Glutamatergic neuron (in vitro differentiated cells): ENCODE measurements around the gene PFAS. TPM values are rescaled to one million over a fixed set of nuclear protein-coding genes. Genes with fewer than 3 reads are reported as not detected.

Experiments used
- DNase-seq: peaks from one replicate; pipeline ENCODE4 v3.0.0; 2022
- H3K27ac Mint-ChIP-seq: one replicate; pipeline ENCODE4 v1.8.0; 2020; ENCODE audit warnings: mild to moderate bottlenecking, mixed read lengths, inconsistent platforms; ENCODE audit not compliant: unreplicated experiment
- H3K27me3 Mint-ChIP-seq: one replicate; pipeline ENCODE4 v1.8.0; 2020; ENCODE audit warnings: mild to moderate bottlenecking, moderate library complexity, mixed read lengths, inconsistent platforms; ENCODE audit not compliant: unreplicated experiment
- H3K36me3 Mint-ChIP-seq: one replicate; pipeline ENCODE4 v1.8.0; 2020; ENCODE audit warnings: mild to moderate bottlenecking, mixed read lengths, inconsistent platforms; ENCODE audit not compliant: unreplicated experiment
- H3K4me1 Mint-ChIP-seq: one replicate; pipeline ENCODE4 v1.8.0; 2020; ENCODE audit warnings: mild to moderate bottlenecking, low read depth, mixed read lengths, inconsistent platforms; ENCODE audit not compliant: unreplicated experiment
- H3K4me3 Mint-ChIP-seq: one replicate; pipeline ENCODE4 v1.8.0; 2020; ENCODE audit warnings: mild to moderate bottlenecking, mixed read lengths, inconsistent platforms; ENCODE audit not compliant: unreplicated experiment
- H3K9me3 Mint-ChIP-seq: one replicate; pipeline ENCODE4 v1.8.0; 2020; ENCODE audit warnings: mild to moderate bottlenecking, moderate library complexity, mixed read lengths, inconsistent platforms; ENCODE audit not compliant: unreplicated experiment
- CTCF ChIP-seq: fragments of 200-600 bp; sonication (generic); IDR thresholded peaks from one replicate; pipeline ENCODE4 v1.5.0; 2021; ENCODE audit not compliant: partially characterized antibody, unreplicated experiment
- long read RNA-seq: library from polyadenylated mRNA; unstranded; transcript quantifications from one replicate; pipeline ENCODE4 v2.0.0, GENCODE V29; 2020; ENCODE audit not compliant: unreplicated experiment
- total RNA-seq: library from RNA; stranded (reverse); fragmentation: NEBNext Ultra II Directional; extraction: Animal tissue kit (Norgen Biotek cat#: 25700); gene quantifications from one replicate; pipeline ENCODE4 v1.2.1, GENCODE V29; 2021; ENCODE audit not compliant: unreplicated experiment

Gene PFAS
- total RNA-seq, result 74.6 TPM
- long read RNA-seq, partial matches to known transcripts, result 1 of 3 reads
- long read RNA-seq, other reads (novel, unspliced or antisense), result 2 of 3 reads

GRCh38 chr17:8248751-8249607 is at the start of gene PFAS:
PFAS (plus strand) TSS chr17:8249289; CDS start chr17:8253938, 4,649 bp downstream.
- peak; percentile 98 for DNase-seq
- no peaks in the 10 kb centered on the region for H3K36me3 Mint-ChIP-seq
- no peak for TF ChIP-seq CTCF
- peak within 1 kb of the TSS; percentile 98 for H3K27ac Mint-ChIP-seq
- H3K4me1 Mint-ChIP-seq, result peaks cover 12% of the 10 kb centered on the region
- peaks cover 15% of the 10 kb centered on the region for H3K27me3 Mint-ChIP-seq
- H3K9me3 Mint-ChIP-seq, result peaks cover 32% of the 10 kb centered on the region
- H3K4me3 Mint-ChIP-seq, result peak within 1 kb of the TSS; percentile 98

GRCh38 chr17:8204761-8205555 is 44.1 kb upstream of the PFAS start:
- Mint-ChIP-seq H3K27me3 (peaks cover 3% of the 10 kb centered on the region), H3K4me3 (no peak overlapping the region), H3K27ac (no peak overlapping the region), H3K4me1 (peaks cover 6% of the 10 kb centered on the region), H3K36me3 (no peaks in the 10 kb centered on the region), H3K9me3 (peaks cover 6% of the 10 kb centered on the region)
- no peak for TF ChIP-seq CTCF
- no peak for DNase-seq

GRCh38 chr17:8206536-8206935 is 42.6 kb upstream of the PFAS start:
- H3K4me1 Mint-ChIP-seq, result peaks cover 4% of the 10 kb centered on the region
- H3K36me3 Mint-ChIP-seq, result no peaks in the 10 kb centered on the region
- H3K4me3 Mint-ChIP-seq, result peak overlapping the region; percentile 46
- peak; percentile 32 for DNase-seq
- H3K27me3 Mint-ChIP-seq, result peaks cover 3% of the 10 kb centered on the region
- no peak for TF ChIP-seq CTCF
- no peak overlapping the region for H3K27ac Mint-ChIP-seq
- peaks cover 6% of the 10 kb centered on the region for H3K9me3 Mint-ChIP-seq

- H3K36me3 Mint-ChIP-seq, result no peaks in the 10 kb centered on the region
- peak within 1 kb of the TSS; percentile 98 for H3K4me3 Mint-ChIP-seq
- peak; percentile 96 for DNase-seq
- no peak for TF ChIP-seq CTCF
- peaks cover 6% of the 10 kb centered on the region for H3K9me3 Mint-ChIP-seq
- peaks cover 3% of the 10 kb centered on the region for H3K27me3 Mint-ChIP-seq
- peaks cover 4% of the 10 kb centered on the region for H3K4me1 Mint-ChIP-seq
- peak within 1 kb of the TSS; percentile 55 for H3K27ac Mint-ChIP-seq
These were observed 39.0 kb upstream of the PFAS start, which contains the start of gene AURKB for GRCh38 chr17:8209907-8210760. AURKB (minus strand) TSS chr17:8210575; CDS start chr17:8210224, 351 bp downstream.
